Neural cell (in vitro differentiated cells): ENCODE data around the gene ZNF587. TPM values are rescaled to one million over a fixed set of nuclear protein-coding genes. Genes with fewer than 3 reads are reported as not detected.
A peak's percentile ranks its signal among the peaks of the same experiment; 100 is the strongest.
"Not testable (repeated sequence)": the region's sequence is repeated elsewhere in the genome, so short reads cannot be mapped to it uniquely, and the experiment has no call there.

ENCODE experiments used
- H2AFZ ChIP-seq: fragments of 200-600, 300-800 bp; sonication (generic), shearing (Covaris generic); 2 replicates; pipeline ENCODE4 v1.6.0; 2014; ENCODE audit warnings: low read depth, mild to moderate bottlenecking, antibody characterized with exemption, low read length, moderate library complexity
- H3F3A ChIP-seq: fragments of 200-600 bp; shearing (Covaris generic); 2 replicates; pipeline ENCODE4 v1.6.1; 2016; ENCODE audit warnings: mild to moderate bottlenecking, moderate library complexity, mixed read lengths, antibody characterized with exemption, low read length; ENCODE audit not compliant: insufficient read depth, poor library complexity, severe bottlenecking
- H3K27ac ChIP-seq: fragments of 200-600, 300-800 bp; sonication (generic), shearing (Covaris generic); 2 replicates; pipeline ENCODE4 v1.5.1; 2014; ENCODE audit warnings: mild to moderate bottlenecking, low read length, moderate library complexity
- H3K27me3 ChIP-seq: fragments of 300-800, 200-600 bp; sonication (generic), shearing (Covaris generic); 2 replicates; pipeline ENCODE4 v1.6.0; 2014; ENCODE audit warnings: mild to moderate bottlenecking, low read depth, low read length, moderate library complexity; ENCODE audit not compliant: insufficient read depth
- H3K36me3 ChIP-seq: fragments of 300-800, 200-600 bp; sonication (generic), shearing (Covaris generic); 2 replicates; pipeline ENCODE4 v1.5.1; 2014; ENCODE audit warnings: mild to moderate bottlenecking, antibody characterized with exemption, low read length, moderate library complexity; ENCODE audit not compliant: insufficient read depth
- H3K4me2 ChIP-seq: fragments of 300-800, 200-600 bp; sonication (generic), shearing (Covaris generic); 2 replicates; pipeline ENCODE4 v1.6.0; 2014; ENCODE audit warnings: mild to moderate bottlenecking, low read length
- H3K4me3 ChIP-seq: fragments of 300-800, 200-600 bp; sonication (generic), shearing (Covaris generic); 2 replicates; pipeline ENCODE4 v1.5.1; 2014; ENCODE audit warnings: mild to moderate bottlenecking, low read length, moderate library complexity
- H3K79me2 ChIP-seq: fragments of 200-600 bp; shearing (Covaris generic); replicated peaks from 2 replicates; pipeline ENCODE4 v1.6.0; 2014; ENCODE audit warnings: mild to moderate bottlenecking, low read length, moderate library complexity; ENCODE audit not compliant: insufficient read depth
- H3K9ac ChIP-seq: fragments of 300-800, 200-600 bp; sonication (generic), shearing (Covaris generic); 2 replicates; pipeline ENCODE4 v1.6.1; 2016; ENCODE audit warnings: mild to moderate bottlenecking, low read length, mixed read lengths
- H3K9me2 ChIP-seq: fragments of 200-600 bp; shearing (Covaris generic); 2 replicates; pipeline ENCODE4 v1.6.1; 2016; ENCODE audit warnings: mild to moderate bottlenecking, low read length, mixed read lengths; ENCODE audit not compliant: insufficient read depth
- H3K9me3 ChIP-seq: fragments of 200-600, 300-800 bp; sonication (generic), shearing (Covaris generic); 2 replicates; pipeline ENCODE4 v1.6.1; 2016; ENCODE audit warnings: mild to moderate bottlenecking, mixed run types, low read length, moderate library complexity, mixed read lengths
- H4K20me1 ChIP-seq: fragments of 200-600 bp; shearing (Covaris generic); 2 replicates; pipeline ENCODE4 v1.6.1; 2016; ENCODE audit warnings: mild to moderate bottlenecking, mixed run types; ENCODE audit not compliant: insufficient read depth
- EP300 ChIP-seq: fragments of 450-650 bp; conservative IDR thresholded peaks from 2 replicates; pipeline ENCODE4 v1.6.1; 2014; ENCODE audit warnings: antibody characterized with exemption, mild to moderate bottlenecking, moderate library complexity; ENCODE audit not compliant: poor library complexity, severe bottlenecking
- MXI1 ChIP-seq: fragments of 450-650 bp; conservative IDR thresholded peaks from 2 replicates; pipeline ENCODE4 v1.6.1; 2014; ENCODE audit warnings: antibody characterized with exemption, mild to moderate bottlenecking; ENCODE audit not compliant: poor library complexity, severe bottlenecking
- RAD21 ChIP-seq: fragments of 450-650 bp; conservative IDR thresholded peaks from 2 replicates; pipeline ENCODE4 v1.6.1; 2014; ENCODE audit warnings: antibody characterized with exemption, mild to moderate bottlenecking, moderate library complexity
- SMC3 ChIP-seq: fragments of 450-650 bp; conservative IDR thresholded peaks from 2 replicates; pipeline ENCODE4 v1.6.1; 2014; ENCODE audit warnings: antibody characterized with exemption, mild to moderate bottlenecking, moderate library complexity; ENCODE audit not compliant: poor library complexity
- polyA minus RNA-seq: library from RNA; depleted of rRNA, polyadenylated mRNA; stranded (reverse); fragments of >200 nt; gene quantifications from 2 replicates; pipeline ENCODE4 v1.2.3, GENCODE V29; 2014
- polyA plus RNA-seq: library from polyadenylated mRNA; depleted of rRNA; stranded (reverse); fragments of >200 nt; gene quantifications from 2 replicates; pipeline ENCODE4 v1.2.3, GENCODE V29; 2014
- TF ChIP-seq, protein P1 (sequence below): IDR thresholded peaks from 2 replicates; pipeline ENCODE4 v1.6.1; 2012; ENCODE audit warnings: borderline replicate concordance
- TF ChIP-seq, protein P2 (sequence below): fragments of 450-650 bp; IDR thresholded peaks from 2 replicates; pipeline ENCODE4 v1.5.1; 2014; ENCODE audit warnings: antibody characterized with exemption, mild to moderate bottlenecking, moderate library complexity; ENCODE audit not compliant: poor library complexity, severe bottlenecking

The ZNF587 gene
- polyA plus RNA-seq (16.8 and 23.3 TPM in 2 replicates), polyA minus RNA-seq (62.4 and 65.0 TPM in 2 replicates)

DNA sequence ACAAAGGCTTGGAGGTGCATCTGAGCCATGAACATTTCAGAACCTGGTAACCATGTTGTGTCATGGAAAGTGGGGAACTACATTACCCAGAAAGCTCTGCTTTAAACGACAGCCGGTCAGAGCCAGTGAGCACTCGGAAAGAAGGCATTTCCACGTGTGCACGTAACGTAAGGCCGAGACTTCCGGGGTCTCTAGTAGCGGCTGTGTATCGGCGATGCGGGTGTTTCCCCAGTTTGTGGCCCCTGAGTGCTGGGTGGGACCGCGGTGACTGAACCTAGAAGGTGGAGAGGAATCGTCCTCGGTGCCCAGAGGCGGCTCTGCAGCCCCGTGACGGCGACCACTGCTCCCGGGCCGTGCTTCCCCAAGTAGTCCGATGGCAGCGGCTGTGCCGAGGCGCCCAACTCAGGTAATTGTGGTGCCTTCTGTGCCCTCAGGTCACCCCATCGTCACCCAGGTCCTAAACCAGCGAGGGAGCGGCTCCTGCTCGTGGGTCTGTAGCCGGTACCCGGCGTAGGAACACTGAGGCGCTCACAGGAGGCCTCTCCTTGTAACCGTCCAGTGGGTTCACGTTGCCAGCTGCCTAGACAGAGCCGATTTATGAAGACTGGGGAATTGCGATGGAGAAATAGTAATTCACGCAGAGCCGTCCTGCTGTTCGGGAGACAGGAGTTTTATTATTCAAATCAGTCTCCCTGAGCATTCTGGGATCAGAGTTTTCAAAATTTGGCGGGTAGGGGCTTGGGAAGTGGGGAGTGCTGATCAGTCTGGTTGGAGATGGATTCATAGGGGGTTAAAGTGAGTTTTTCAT lies at the start of gene ZNF587:
Gene ZNF587 (plus strand): TSS at position 194 of the 808 bp plus-strand sequence. CDS start 180 bp downstream, at position 374.
- Histone ChIP-seq H3K4me3 (peak within 1 kb of the TSS; percentile 70), H3K4me2 (peak within 1 kb of the TSS; percentile 66), H3K27ac (peak within 1 kb of the TSS; percentile 53), H3K9ac (peak within 1 kb of the TSS; percentile 64), H3K79me2 (peaks cover 21% of the 10 kb centered on the region)
- H4K20me1 ChIP-seq, H3K36me3 ChIP-seq, H2AFZ ChIP-seq, H3K9me2 ChIP-seq, H3K27me3 ChIP-seq, H3F3A ChIP-seq, H3K9me3 ChIP-seq: not testable (repeated sequence)
- TF ChIP-seq MXI1, result peak; percentile 94
- TF ChIP-seq, protein P1, sequence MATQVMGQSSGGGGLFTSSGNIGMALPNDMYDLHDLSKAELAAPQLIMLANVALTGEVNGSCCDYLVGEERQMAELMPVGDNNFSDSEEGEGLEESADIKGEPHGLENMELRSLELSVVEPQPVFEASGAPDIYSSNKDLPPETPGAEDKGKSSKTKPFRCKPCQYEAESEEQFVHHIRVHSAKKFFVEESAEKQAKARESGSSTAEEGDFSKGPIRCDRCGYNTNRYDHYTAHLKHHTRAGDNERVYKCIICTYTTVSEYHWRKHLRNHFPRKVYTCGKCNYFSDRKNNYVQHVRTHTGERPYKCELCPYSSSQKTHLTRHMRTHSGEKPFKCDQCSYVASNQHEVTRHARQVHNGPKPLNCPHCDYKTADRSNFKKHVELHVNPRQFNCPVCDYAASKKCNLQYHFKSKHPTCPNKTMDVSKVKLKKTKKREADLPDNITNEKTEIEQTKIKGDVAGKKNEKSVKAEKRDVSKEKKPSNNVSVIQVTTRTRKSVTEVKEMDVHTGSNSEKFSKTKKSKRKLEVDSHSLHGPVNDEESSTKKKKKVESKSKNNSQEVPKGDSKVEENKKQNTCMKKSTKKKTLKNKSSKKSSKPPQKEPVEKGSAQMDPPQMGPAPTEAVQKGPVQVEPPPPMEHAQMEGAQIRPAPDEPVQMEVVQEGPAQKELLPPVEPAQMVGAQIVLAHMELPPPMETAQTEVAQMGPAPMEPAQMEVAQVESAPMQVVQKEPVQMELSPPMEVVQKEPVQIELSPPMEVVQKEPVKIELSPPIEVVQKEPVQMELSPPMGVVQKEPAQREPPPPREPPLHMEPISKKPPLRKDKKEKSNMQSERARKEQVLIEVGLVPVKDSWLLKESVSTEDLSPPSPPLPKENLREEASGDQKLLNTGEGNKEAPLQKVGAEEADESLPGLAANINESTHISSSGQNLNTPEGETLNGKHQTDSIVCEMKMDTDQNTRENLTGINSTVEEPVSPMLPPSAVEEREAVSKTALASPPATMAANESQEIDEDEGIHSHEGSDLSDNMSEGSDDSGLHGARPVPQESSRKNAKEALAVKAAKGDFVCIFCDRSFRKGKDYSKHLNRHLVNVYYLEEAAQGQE, result peak; percentile 16

DNA sequence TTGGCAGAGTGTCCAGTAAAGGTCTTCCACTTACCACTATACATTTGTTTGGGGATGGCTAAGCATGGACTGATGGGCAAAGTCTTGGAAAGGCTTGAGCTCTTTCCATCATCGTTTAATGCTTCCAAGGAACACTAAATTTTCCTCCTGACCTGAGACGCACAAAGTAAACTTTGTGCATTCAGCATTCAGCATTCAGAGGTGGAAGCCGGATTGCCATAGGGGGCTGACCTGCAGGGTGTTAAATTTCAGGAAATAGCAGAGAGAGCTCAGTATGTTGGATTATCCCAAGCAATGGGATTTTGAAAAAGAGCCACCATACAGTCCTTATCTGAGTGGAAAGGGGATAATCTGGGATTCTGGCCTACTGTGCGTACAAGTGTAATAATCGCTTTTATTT lies 49.0 kb upstream of the ZNF587 start:
- Histone ChIP-seq H3K36me3 (no peaks in the 10 kb centered on the region), H3K9ac (no peak overlapping the region), H3K4me2 (no peak overlapping the region), H3K79me2 (no peaks in the 10 kb centered on the region), H2AFZ (no peak overlapping the region), H3K27me3 (no peaks in the 10 kb centered on the region), H3F3A (peaks cover 3% of the 10 kb centered on the region), H3K27ac (no peak overlapping the region), H4K20me1 (no peaks in the 10 kb centered on the region), H3K9me2 (no peaks in the 10 kb centered on the region), H3K4me3 (no peak overlapping the region), H3K9me3 (no peaks in the 10 kb centered on the region)
- TF ChIP-seq MXI1 (no peak), SMC3 (no peak), EP300 (no peak), RAD21 (no peak)
- TF ChIP-seq, protein P2, sequence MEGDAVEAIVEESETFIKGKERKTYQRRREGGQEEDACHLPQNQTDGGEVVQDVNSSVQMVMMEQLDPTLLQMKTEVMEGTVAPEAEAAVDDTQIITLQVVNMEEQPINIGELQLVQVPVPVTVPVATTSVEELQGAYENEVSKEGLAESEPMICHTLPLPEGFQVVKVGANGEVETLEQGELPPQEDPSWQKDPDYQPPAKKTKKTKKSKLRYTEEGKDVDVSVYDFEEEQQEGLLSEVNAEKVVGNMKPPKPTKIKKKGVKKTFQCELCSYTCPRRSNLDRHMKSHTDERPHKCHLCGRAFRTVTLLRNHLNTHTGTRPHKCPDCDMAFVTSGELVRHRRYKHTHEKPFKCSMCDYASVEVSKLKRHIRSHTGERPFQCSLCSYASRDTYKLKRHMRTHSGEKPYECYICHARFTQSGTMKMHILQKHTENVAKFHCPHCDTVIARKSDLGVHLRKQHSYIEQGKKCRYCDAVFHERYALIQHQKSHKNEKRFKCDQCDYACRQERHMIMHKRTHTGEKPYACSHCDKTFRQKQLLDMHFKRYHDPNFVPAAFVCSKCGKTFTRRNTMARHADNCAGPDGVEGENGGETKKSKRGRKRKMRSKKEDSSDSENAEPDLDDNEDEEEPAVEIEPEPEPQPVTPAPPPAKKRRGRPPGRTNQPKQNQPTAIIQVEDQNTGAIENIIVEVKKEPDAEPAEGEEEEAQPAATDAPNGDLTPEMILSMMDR, result no peak
- TF ChIP-seq, protein P1, result no peak
